Ovary (tissue), 9 donors: ENCODE data around the gene DEDD2. TPM values are rescaled to one million over a fixed set of nuclear protein-coding genes. Genes with fewer than 3 reads are reported as not detected.

Experiments
- DNase-seq, 5 donors: peaks; one replicate each; pipeline ENCODE4 v3.0.0-alpha.2; 2019 to 2020
- H3K27ac ChIP-seq, 2 donors: fragments of 200-600 bp; one replicate each; pipeline versions ENCODE4 v1.5.1 to v1.8.0; 2019 to 2022
- H3K27me3 ChIP-seq: fragments of 200-600 bp; one replicate; pipeline ENCODE4 v1.8.0; 2022
- H3K36me3 ChIP-seq: fragments of 200-600 bp; sonication (generic); one replicate; pipeline ENCODE4 v1.5.1; 2019
- H3K4me1 ChIP-seq: one replicate; pipeline ENCODE4 v1.8.1; 2013; ENCODE audit warnings: mild to moderate bottlenecking, moderate library complexity; ENCODE audit not compliant: insufficient read depth
- H3K4me3 ChIP-seq: fragments of 200-600 bp; sonication (generic); one replicate; pipeline ENCODE4 v1.5.1; 2017
- H3K9me3 ChIP-seq, 2 donors: fragments of 200-600 bp in 1 of 2; sonication (generic) in 1 of 2; one replicate each; pipeline versions ENCODE4 v1.5.1 to v1.8.1; 2013 to 2019; ENCODE audit warnings: mild to moderate bottlenecking in 1 of 2, moderate library complexity in 1 of 2
- EP300 ChIP-seq: sonication (generic); formaldehyde crosslinking; IDR thresholded peaks from one replicate; pipeline ENCODE4 v1.6.1; 2017; ENCODE audit warnings: antibody characterized with exemption
- POLR2A ChIP-seq: fragments of 450-650 bp; IDR thresholded peaks from one replicate; pipeline ENCODE4 v1.6.1; 2017; ENCODE audit warnings: antibody characterized with exemption, mild to moderate bottlenecking, moderate library complexity
- WGBS, 3 donors: extraction: QIAGEN DNeasy Blood & Tissue Kit in 1 of 3; methylation state at CpG; one replicate each; pipeline versions ENCODE4 v1.1.5 to v1.1.7; 2013 to 2017; 5-methylcytosine and 5-hydroxymethylcytosine counted together
- intact Hi-C, 4 donors: fragments of 100-400 bp; cut with DNase I; formaldehyde crosslinking; loops; one replicate each; pipeline versions ENCODE4 v1.11.0 to v1.15.1; 2022 to 2023
- polyA plus RNA-seq, 2 donors: library from polyadenylated mRNA; stranded (reverse); fragments of 200-250 nt in 1 of 2; fragments of 350-450 nt in 1 of 2; fragmentation: Illumina TruSeq in 1 of 2; extraction: RNeasy Lipid Tissue Mini Kit (QIAGEN cat#74804) in 1 of 2; gene quantifications; one replicate each; pipeline ENCODE4 v1.2.3, GENCODE V29; 2013 to 2014
- total RNA-seq, 7 donors: library from RNA; depleted of rRNA in 2 of 7; stranded (reverse); fragments of >200 nt in 2 of 7; fragmentation: NEBNext Ultra II Directional in 3 of 7; extraction: Animal tissue kit (Norgen Biotek cat#: 25700) in 3 of 7; gene quantifications; one replicate each; pipeline versions ENCODE4 v1.1.0 to v1.2.4, GENCODE V29; 2016 to 2023
- TF ChIP-seq, protein P1 (sequence below), 3 donors: fragments of 450-650 bp in 2 of 3; fragments of 200-600 bp in 1 of 3; IDR thresholded peaks; one replicate each; pipeline versions ENCODE4 v1.5.1 to v1.8.0; 2016 to 2022; ENCODE audit warnings: antibody characterized with exemption in 3 of 3, mild to moderate bottlenecking in 1 of 3
- donor health status: DM: no; HTN: no; CAD: no; lungs with moderate emphysema.
- donor health status: DM: no; HTN: no; CAD: no.
- donor health status: Bipolar disorder and iron deficiency.
- donor health status: DM: yes; HTN: yes; CAD: no.
- donor health status: DM: no; HTN: no; CAD: no.
- donor health status: DM: yes; HTN: yes; CAD: no.

DEDD2 gene
- total and polyA plus RNA-seq, 9 donors, result 8.3 to 36.8 (median 25.1) TPM

DNA sequence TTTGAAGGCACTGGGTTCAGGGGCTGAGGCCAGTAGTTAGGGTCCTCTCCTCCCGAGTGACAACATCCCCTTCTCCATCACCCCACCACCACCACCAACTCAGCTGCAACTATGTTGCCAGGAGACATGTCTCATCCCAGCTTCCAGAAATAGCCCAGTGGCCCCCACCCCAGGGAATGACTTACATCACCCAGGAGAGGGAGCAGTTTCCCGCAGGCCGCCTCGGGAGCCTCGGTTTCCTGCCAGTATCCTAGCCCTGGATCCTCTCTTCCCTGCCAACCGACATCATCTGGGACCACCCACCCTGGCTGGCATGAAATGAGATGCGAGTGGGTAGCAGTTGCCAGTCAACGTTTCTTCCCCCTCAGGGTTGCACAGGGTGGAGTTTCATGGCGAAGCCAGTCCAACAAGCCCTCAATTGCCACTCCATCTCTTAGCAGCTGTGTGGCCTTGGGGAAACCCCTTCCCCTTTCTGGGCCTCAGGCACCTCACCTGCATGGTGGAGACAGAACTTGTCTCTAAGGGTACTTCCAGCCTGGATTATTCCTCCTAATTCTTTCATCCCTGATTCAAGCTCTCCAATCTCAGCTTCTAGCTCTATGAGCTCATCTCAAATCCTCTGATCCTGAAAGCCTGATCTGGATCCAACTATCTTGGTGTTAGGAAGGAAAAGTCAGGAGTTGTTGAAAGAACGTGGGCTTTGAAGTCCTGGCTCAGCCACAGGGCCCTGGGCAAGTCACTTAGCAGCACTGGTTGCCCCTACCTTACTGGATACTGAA is 28.9 kb upstream of the DEDD2 start:
- H3K4me1 ChIP-seq, result peaks cover 27% of the 10 kb centered on the region

DNA sequence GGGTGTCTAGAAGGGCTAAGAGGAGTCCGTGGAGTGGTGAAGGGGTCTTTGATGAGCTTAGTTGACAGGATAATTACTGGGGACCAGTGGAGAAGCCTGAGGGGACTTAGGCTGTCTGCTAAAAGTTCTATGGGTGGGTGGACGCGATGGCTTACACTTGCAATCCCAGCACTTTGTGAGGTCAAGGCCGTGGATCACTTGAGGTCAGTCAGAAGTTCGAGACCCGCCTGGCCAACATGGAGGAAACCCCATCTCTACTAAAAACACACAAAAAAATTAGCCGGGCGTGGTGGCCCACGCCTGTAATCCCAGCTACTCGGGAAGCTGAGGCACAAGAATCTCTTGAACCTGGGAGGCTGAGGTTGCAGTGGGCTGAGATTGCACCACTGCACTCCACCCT is 27.8 kb upstream of the DEDD2 start:
- Histone ChIP-seq H3K27ac (no peak overlapping the region), H3K36me3 (no peaks in the 10 kb centered on the region), H3K9me3 (no peaks in the 10 kb centered on the region), H3K27me3 (no peaks in the 10 kb centered on the region), H3K4me1 (peaks cover 18% of the 10 kb centered on the region), H3K4me3 (no peak overlapping the region)
- TF ChIP-seq EP300 (no peak), POLR2A (no peak)
- TF ChIP-seq, protein P1, sequence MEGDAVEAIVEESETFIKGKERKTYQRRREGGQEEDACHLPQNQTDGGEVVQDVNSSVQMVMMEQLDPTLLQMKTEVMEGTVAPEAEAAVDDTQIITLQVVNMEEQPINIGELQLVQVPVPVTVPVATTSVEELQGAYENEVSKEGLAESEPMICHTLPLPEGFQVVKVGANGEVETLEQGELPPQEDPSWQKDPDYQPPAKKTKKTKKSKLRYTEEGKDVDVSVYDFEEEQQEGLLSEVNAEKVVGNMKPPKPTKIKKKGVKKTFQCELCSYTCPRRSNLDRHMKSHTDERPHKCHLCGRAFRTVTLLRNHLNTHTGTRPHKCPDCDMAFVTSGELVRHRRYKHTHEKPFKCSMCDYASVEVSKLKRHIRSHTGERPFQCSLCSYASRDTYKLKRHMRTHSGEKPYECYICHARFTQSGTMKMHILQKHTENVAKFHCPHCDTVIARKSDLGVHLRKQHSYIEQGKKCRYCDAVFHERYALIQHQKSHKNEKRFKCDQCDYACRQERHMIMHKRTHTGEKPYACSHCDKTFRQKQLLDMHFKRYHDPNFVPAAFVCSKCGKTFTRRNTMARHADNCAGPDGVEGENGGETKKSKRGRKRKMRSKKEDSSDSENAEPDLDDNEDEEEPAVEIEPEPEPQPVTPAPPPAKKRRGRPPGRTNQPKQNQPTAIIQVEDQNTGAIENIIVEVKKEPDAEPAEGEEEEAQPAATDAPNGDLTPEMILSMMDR (IDR thresholded peaks at IDR 0.05), result no peak
- DNase-seq, result peak in 4 of 5 donors; percentile 49 to 57 (median 54)
- 63 to 75% (median 69%) methylated on average over 10 of the region's 10 CpGs for WGBS, 3 donors
- intact Hi-C loops, result loop anchor here (2.0 to 10.0 kb wide), 4 partner anchors 36 to 150 kb away; partner anchors contain the start of gene CNFN (in 1 of the 4)

More for the DNA sequence above, 28.9 kb upstream of the DEDD2 start:
- TF ChIP-seq POLR2A, result no peak
- TF ChIP-seq, protein P1 (IDR thresholded peaks at IDR 0.05), result peak; percentile 50 to 85 (median 58)
- no peak for TF ChIP-seq EP300
- H3K4me3 ChIP-seq, result no peak overlapping the region
- H3K27ac ChIP-seq, result peak overlapping the region in 1 of 2 donors; percentile 48
- H3K9me3 ChIP-seq, result no peaks in the 10 kb centered on the region
- no peaks in the 10 kb centered on the region for H3K36me3 ChIP-seq
- DNase-seq, result peak; percentile 78 to 88 (median 82)
- intact Hi-C loops, result loop anchor here (5.0 to 10.0 kb wide), 3 partner anchors 41 to 148 kb away; partner anchors contain the start of gene CNFN (in 1 of the 4)
- no peaks in the 10 kb centered on the region for H3K27me3 ChIP-seq
- 9 to 15% (median 9%) methylated on average over 10 of the region's 10 CpGs for WGBS, 3 donors

DNA sequence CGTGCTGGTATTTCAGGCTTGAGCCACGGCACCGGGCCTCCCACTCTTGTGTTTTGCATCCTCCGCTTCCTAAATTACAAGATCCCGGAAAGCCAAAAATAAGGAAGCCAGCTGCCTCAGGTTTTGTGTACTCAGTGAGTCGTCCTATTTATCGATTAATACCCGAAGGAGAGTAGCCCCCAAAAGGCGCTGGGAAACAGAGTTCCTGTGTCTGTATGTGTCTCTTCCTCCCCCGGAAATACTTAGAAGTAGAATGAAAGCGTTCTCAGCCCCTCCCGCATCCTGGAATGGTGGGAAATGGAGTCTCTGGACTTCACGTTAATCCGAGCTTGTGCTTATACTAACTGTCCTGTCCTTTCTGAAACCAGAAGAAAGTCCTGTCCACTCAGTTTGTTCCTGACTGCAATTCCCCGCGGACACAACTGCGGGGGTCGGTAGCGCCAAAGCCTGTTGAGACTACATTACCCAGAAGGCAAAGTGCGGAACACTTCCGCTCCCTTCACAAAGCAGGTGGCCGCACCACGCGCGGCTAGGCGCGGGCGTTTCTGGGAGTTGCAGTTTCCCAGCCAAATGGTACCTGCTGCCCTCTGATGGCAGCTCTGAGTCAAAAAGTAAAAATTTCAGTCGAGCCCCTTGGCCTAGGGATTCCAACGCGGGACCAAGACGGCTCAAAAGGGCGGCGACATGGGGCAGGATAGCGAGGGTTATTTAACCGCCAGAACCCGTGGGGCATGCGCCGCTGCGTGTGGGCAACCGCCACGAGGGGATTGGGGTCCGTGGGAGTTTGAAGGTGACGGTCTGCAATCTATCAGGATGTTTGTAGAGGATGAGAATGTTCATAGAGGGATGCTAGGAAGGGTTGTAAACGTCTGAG is 27.1 kb upstream of the DEDD2 start:
- Histone ChIP-seq H3K9me3 (no peaks in the 10 kb centered on the region), H3K27ac (peak overlapping the region; percentile 56 to 75), H3K4me3 (peak overlapping the region; percentile 49), H3K36me3 (no peaks in the 10 kb centered on the region), H3K4me1 (peaks cover 15% of the 10 kb centered on the region), H3K27me3 (no peaks in the 10 kb centered on the region)
- peak; percentile 85 to 93 (median 90) for DNase-seq
- intact Hi-C loops, result loop anchor here (2.0 to 10.0 kb wide), 4 partner anchors 36 to 150 kb away; partner anchors contain the start of gene CNFN (in 1 of the 4)
- 1 to 2% (median 1%) methylated on average over 45 of the region's 45 CpGs for WGBS, 3 donors
- TF ChIP-seq POLR2A, result peak; percentile 50
- peak; percentile 41 for TF ChIP-seq EP300
- TF ChIP-seq, protein P1 (IDR thresholded peaks at IDR 0.05), result peak; percentile 69 to 80 (median 73)
